ENCODE data around the gene ROBO3. TPM values are rescaled to one million over a fixed set of nuclear protein-coding genes. Genes with fewer than 3 reads are reported as not detected.

Gene ROBO3
- total RNA-seq, 1 donor from 2014 or later, result 4.5 TPM

DNA sequence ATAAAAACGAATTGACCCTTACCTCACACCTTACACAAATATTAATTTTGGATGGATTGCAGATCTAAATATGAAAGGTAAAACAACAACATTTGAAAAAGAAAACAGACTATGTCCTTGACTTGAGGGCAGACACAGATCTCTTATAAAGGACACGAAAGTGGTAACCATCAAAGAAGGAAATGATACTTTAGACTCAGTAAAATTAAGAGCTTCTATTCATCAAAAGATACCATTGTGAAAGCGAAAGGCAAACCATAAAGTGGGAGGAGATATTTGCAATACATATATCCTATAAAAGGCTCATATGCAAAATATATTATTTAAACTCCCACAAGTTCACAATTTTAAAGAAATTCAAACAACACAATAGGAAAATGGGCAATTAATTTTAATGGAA, 65.6 kb downstream of the ROBO3 start:
- H3K27me3 Mint-ChIP-seq (ENCODE audit: insufficient read depth), result no peaks in the 10 kb centered on the region
- H3K4me1 Mint-ChIP-seq (ENCODE audit: low read depth), result peaks cover 8% of the 10 kb centered on the region
- H3K36me3 Mint-ChIP-seq (ENCODE audit: low read depth), result no peaks in the 10 kb centered on the region
- H3K27ac Mint-ChIP-seq, result no peak overlapping the region
- DNase-seq (ENCODE audit: low spot score), result no peak
- no peak overlapping the region for H3K4me3 Mint-ChIP-seq
- no peaks in the 10 kb centered on the region for H3K9me3 Mint-ChIP-seq
- intact Hi-C loops (cut with micrococcal nuclease), result no loop called here

Other genes starting within 250 kb of the ROBO3 start
- gene TBRG1, start 242.6 kb upstream of the ROBO3 start, total RNA-seq, result 35.1 and 35.4 TPM in 2 replicates
- 4.9 and 5.2 TPM in 2 replicates for gene SIAE, start 191.7 kb upstream of the ROBO3 start, total RNA-seq
- 1.7 and 2.4 TPM in 2 replicates for gene SPA17, start 191.5 kb upstream of the ROBO3 start, total RNA-seq
- 3.9 and 6.1 TPM in 2 replicates for gene NRGN, start 125.5 kb upstream of the ROBO3 start, total RNA-seq
- not detected in 2 replicates for gene VSIG2, start 113.2 kb upstream of the ROBO3 start, total RNA-seq
- 0.52 and 0.64 TPM in 2 replicates for gene ESAM, start 103.1 kb upstream of the ROBO3 start, total RNA-seq
- gene MSANTD2, start 65.0 kb upstream of the ROBO3 start, total RNA-seq, result 8.9 and 9.7 TPM in 2 replicates
- not detected in 2 replicates for gene ROBO4, start 32.4 kb downstream of the ROBO3 start, total RNA-seq
- not detected in 2 replicates for gene HEPN1, start 53.8 kb downstream of the ROBO3 start, total RNA-seq
- not detected in 2 replicates for gene HEPACAM, start 70.6 kb downstream of the ROBO3 start, total RNA-seq
- gene CCDC15, start 88.8 kb downstream of the ROBO3 start, total RNA-seq, result 3.1 and 3.4 TPM in 2 replicates
- 0.13 and 0.17 TPM in 2 replicates for gene SLC37A2, start 197.9 kb downstream of the ROBO3 start, total RNA-seq
- gene TMEM218, start 246.2 kb downstream of the ROBO3 start, total RNA-seq, result 14.6 and 18.0 TPM in 2 replicates

Data from activated T-helper 1 cell treated with anti-CD3 and anti-CD28 coated beads, Interleukin-12 subunit alpha, Interleukin-12 subunit beta, Interleukin-2, Interleukin-4 antibody, amounts not matched to agents 30 ng/mL and 10 ng/mL and 1 ng/mL, durations not matched to agents 14 hours and 24 hours and 36 hours (primary cell).